Ishikawa (cell line): ENCODE data around the gene C5orf63.

ENCODE experiments used
- CEBPB ChIP-seq: IDR thresholded peaks from 2 replicates; pipeline ENCODE4 v1.6.1; 2012
- CREB1 ChIP-seq: IDR thresholded peaks from 2 replicates; pipeline ENCODE4 v1.6.1; 2012; ENCODE audit warnings: low read depth
- RAD21 ChIP-seq: IDR thresholded peaks from 2 replicates; pipeline ENCODE4 v1.6.1; 2012; ENCODE audit warnings: low read depth
- REST ChIP-seq: IDR thresholded peaks from 2 replicates; pipeline ENCODE4 v1.6.1; 2012; ENCODE audit warnings: low read depth, mild to moderate bottlenecking
- TAF1 ChIP-seq: IDR thresholded peaks from 2 replicates; pipeline ENCODE4 v1.6.1; 2012; ENCODE audit warnings: low read depth, mild to moderate bottlenecking
- TF ChIP-seq, protein P1 (sequence below): IDR thresholded peaks from 2 replicates; pipeline ENCODE4 v1.6.1; 2012

- TF ChIP-seq CREB1 (no peak), TAF1 (no peak), REST (no peak), RAD21 (no peak), CEBPB (no peak)
- TF ChIP-seq, protein P1, sequence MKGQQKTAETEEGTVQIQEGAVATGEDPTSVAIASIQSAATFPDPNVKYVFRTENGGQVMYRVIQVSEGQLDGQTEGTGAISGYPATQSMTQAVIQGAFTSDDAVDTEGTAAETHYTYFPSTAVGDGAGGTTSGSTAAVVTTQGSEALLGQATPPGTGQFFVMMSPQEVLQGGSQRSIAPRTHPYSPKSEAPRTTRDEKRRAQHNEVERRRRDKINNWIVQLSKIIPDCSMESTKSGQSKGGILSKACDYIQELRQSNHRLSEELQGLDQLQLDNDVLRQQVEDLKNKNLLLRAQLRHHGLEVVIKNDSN, result no peak
Measured at GRCh38 chr5:127022846-127023245, 50.5 kb downstream of the C5orf63 start.
